HepG2 (cell line): ENCODE results near the gene MARK2. TPM values are rescaled to one million over a fixed set of nuclear protein-coding genes. Genes with fewer than 3 reads are reported as not detected.

Experiments used
- ATF2 ChIP-seq: sonication (generic); formaldehyde crosslinking; IDR thresholded peaks from 2 replicates; pipeline ENCODE4 v1.4.0; 2020; ENCODE audit warnings: missing genetic modification reagents
- BCL6 ChIP-seq: IDR thresholded peaks from 2 replicates; pipeline ENCODE4 v1.6.1; 2016; ENCODE audit warnings: missing genetic modification reagents, missing compliant biosample characterization
- BCLAF1 ChIP-seq: fragments of 450-650 bp; IDR thresholded peaks from 2 replicates; pipeline ENCODE4 v1.6.1; 2017; ENCODE audit warnings: mild to moderate bottlenecking
- CC2D1A ChIP-seq: sonication (generic); formaldehyde crosslinking; IDR thresholded peaks from 2 replicates; pipeline ENCODE4 v1.8.1; 2023; ENCODE audit warnings: mild to moderate bottlenecking, missing genetic modification reagents
- ERF ChIP-seq: IDR thresholded peaks from 2 replicates; pipeline ENCODE4 v1.6.1; 2018; ENCODE audit warnings: missing biosample characterization, missing genetic modification reagents
- GPN1 ChIP-seq: sonication (generic); formaldehyde crosslinking; IDR thresholded peaks from 2 replicates; pipeline ENCODE4 v1.5.1; 2020; ENCODE audit warnings: missing genetic modification reagents, borderline replicate concordance
- HIVEP1 ChIP-seq: sonication (generic); formaldehyde crosslinking; IDR thresholded peaks from 2 replicates; pipeline ENCODE4 v1.4.0; 2020; ENCODE audit warnings: mild to moderate bottlenecking, missing genetic modification reagents
- HNRNPK ChIP-seq: fragments of 200-400 bp; formaldehyde crosslinking; IDR thresholded peaks from 2 replicates; pipeline ENCODE4 v1.6.1; 2018; ENCODE audit warnings: low read length, low read depth, moderate library complexity, mild to moderate bottlenecking; ENCODE audit not compliant: poor library complexity, severe bottlenecking
- MIER3 ChIP-seq: IDR thresholded peaks from 2 replicates; pipeline ENCODE4 v1.6.1; 2016; ENCODE audit warnings: missing compliant biosample characterization, borderline replicate concordance
- NFAT5 ChIP-seq: sonication (generic); formaldehyde crosslinking; IDR thresholded peaks from 2 replicates; pipeline ENCODE4 v1.4.0; 2020; ENCODE audit warnings: missing genetic modification reagents
- SMC3 ChIP-seq: IDR thresholded peaks from 2 replicates; pipeline ENCODE4 v1.6.1; 2011; ENCODE audit warnings: low read length, improper control_type of control experiment
- TCF7L2 ChIP-seq: IDR thresholded peaks from 2 replicates; pipeline ENCODE4 v1.6.1; 2011; ENCODE audit warnings: mild to moderate bottlenecking, low read depth, low read length, moderate library complexity
- TIGD3 ChIP-seq: sonication (generic); formaldehyde crosslinking; IDR thresholded peaks from 2 replicates; pipeline ENCODE4 v1.5.1; 2020; ENCODE audit warnings: mild to moderate bottlenecking, missing genetic modification reagents, borderline replicate concordance
- U2AF1 ChIP-seq: fragments of 200-400 bp; formaldehyde crosslinking; optimal IDR thresholded peaks from 2 replicates; pipeline ENCODE3; 2017; ENCODE audit warnings: mild to moderate bottlenecking, low read depth, low read length
- ZFP90 ChIP-seq: sonication (generic); formaldehyde crosslinking; IDR thresholded peaks from 2 replicates; pipeline ENCODE4 v1.8.0; 2022; ENCODE audit warnings: missing genetic modification reagents, mild to moderate bottlenecking, inconsistent platforms, borderline replicate concordance
- ZKSCAN5 ChIP-seq: sonication (generic); formaldehyde crosslinking; IDR thresholded peaks from 2 replicates; pipeline ENCODE4 v1.5.1; 2020; ENCODE audit warnings: mild to moderate bottlenecking, missing genetic modification reagents
- ZNF10 ChIP-seq: sonication (generic); formaldehyde crosslinking; IDR thresholded peaks from 2 replicates; pipeline ENCODE4 v1.4.0; 2020; ENCODE audit warnings: mild to moderate bottlenecking, low read depth, missing genetic modification reagents, borderline replicate concordance
- ZNF12 ChIP-seq: sonication (generic); formaldehyde crosslinking; IDR thresholded peaks from 2 replicates; pipeline ENCODE4 v1.5.0; 2020; ENCODE audit warnings: missing genetic modification reagents
- ZNF317 ChIP-seq: sonication (generic); formaldehyde crosslinking; IDR thresholded peaks from 2 replicates; pipeline ENCODE4 v1.5.0; 2020; ENCODE audit warnings: mild to moderate bottlenecking, missing genetic modification reagents
- ZNF580 ChIP-seq: IDR thresholded peaks from 2 replicates; pipeline ENCODE4 v1.6.1; 2016; ENCODE audit warnings: low read depth, borderline replicate concordance
- polyA plus RNA-seq, 8 experiments: library from polyadenylated mRNA; depleted of rRNA in 3 of 8; stranded (reverse) in 7 of 8; unstranded in 1 of 8; fragments of >200 nt; fragmentation: Illumina TruSeq in 4 of 8; extraction: Trizol in 4 of 8; gene quantifications; 2 replicates each; pipeline versions ENCODE4 v1.2.1 to v1.2.3, GENCODE V29; 2011 to 2016; ENCODE audit warnings: low read depth in 4 of 8, missing spikeins in 1 of 8, mixed read lengths in 1 of 8; ENCODE audit not compliant: insufficient read depth in 1 of 8
- total RNA-seq, 5 experiments: library from RNA; depleted of rRNA; stranded (reverse); fragments of >200 nt; fragmentation: Illumina TruSeq; extraction: Trizol; gene quantifications; 2 replicates each; pipeline ENCODE4 v1.2.3, GENCODE V29; 2016; ENCODE audit warnings: low read depth in 1 of 5

Gene MARK2
- total and polyA plus RNA-seq, 2 of the 13 experiments (the other 11 are each of a cell fraction or from before 2014, with no cell fraction given) = 13.5 to 13.9 TPM

GRCh38 chr11:63862923-63863322 is 24.0 kb downstream of the MARK2 start (continued):
- TF ChIP-seq ATF2 (CRISPR knock-in tag) (0 out of 2 replicates have a peak, but pooled peaks have one; percentile 18), BCLAF1 (no peak), HNRNPK (no peak), BCL6 (CRISPR knock-in tag) (0 out of 2 replicates have a peak, but pooled peaks have one; percentile 44), U2AF1 (no peak), ZNF580 (CRISPR knock-in tag) (0 out of 2 replicates have a peak, but pooled peaks have one; percentile 25), ZKSCAN5 (CRISPR knock-in tag) (no peak), ZNF10 (CRISPR knock-in tag) (no peak), ERF (peak; percentile 49; the same call in 1 of the 2 replicates), TIGD3 (no peak), TCF7L2 (no peak), ZNF12 (no peak), HIVEP1 (no peak), SMC3 (peak; percentile 17; the same call in 1 of the 2 replicates), CC2D1A (no peak), ZFP90 (CRISPR knock-in tag) (no peak), MIER3 (0 out of 2 replicates have a peak, but pooled peaks have one; percentile 20), NFAT5 (no peak), GPN1 (no peak), ZNF317 (CRISPR knock-in tag) (no peak)
